ENCODE measurements around the gene ANKRD52.

The ANKRD52 gene

GRCh38 chr12:56260921-56261320 lies 2.7 kb upstream of the ANKRD52 start:
- Mint-ChIP-seq H3K4me3 (no peak overlapping the region), H3K27me3 (no peaks in the 10 kb centered on the region), H3K4me1 (ENCODE audit: low read depth) (peaks cover 26% of the 10 kb centered on the region), H3K36me3 (no peaks in the 10 kb centered on the region), H3K9me3 (ENCODE audit: low read depth) (no peaks in the 10 kb centered on the region), H3K27ac (no peak overlapping the region)

- Mint-ChIP-seq H3K4me3 (no peak overlapping the region), H3K4me1 (ENCODE audit: low read depth) (peaks cover 23% of the 10 kb centered on the region), H3K9me3 (ENCODE audit: low read depth) (no peaks in the 10 kb centered on the region), H3K36me3 (no peaks in the 10 kb centered on the region), H3K27ac (no peak overlapping the region), H3K27me3 (no peaks in the 10 kb centered on the region)
Measured at GRCh38 chr12:56260380-56260779, 2.2 kb upstream of the ANKRD52 start.

- no peaks in the 10 kb centered on the region for H3K9me3 Mint-ChIP-seq (ENCODE audit: low read depth)
- H3K4me3 Mint-ChIP-seq = peak overlapping the region; percentile 93
- H3K4me1 Mint-ChIP-seq (ENCODE audit: low read depth) = peaks cover 24% of the 10 kb centered on the region
- H3K27ac Mint-ChIP-seq = peak overlapping the region; percentile 87
- no peaks in the 10 kb centered on the region for H3K27me3 Mint-ChIP-seq
- peaks cover 4% of the 10 kb centered on the region for H3K36me3 Mint-ChIP-seq
Measured at GRCh38 chr12:56258820-56259183, 618 bp upstream of the ANKRD52 start.

- peaks cover 4% of the 10 kb centered on the region for H3K36me3 Mint-ChIP-seq
- peaks cover 24% of the 10 kb centered on the region for H3K4me1 Mint-ChIP-seq (ENCODE audit: low read depth)
- no peaks in the 10 kb centered on the region for H3K27me3 Mint-ChIP-seq
Measured at GRCh38 chr12:56257491-56258067, 605 bp downstream of the ANKRD52 start.

GRCh38 chr12:56257071-56257470 lies 1.1 kb downstream of the ANKRD52 start:
- Mint-ChIP-seq H3K27me3 (no peaks in the 10 kb centered on the region), H3K4me3 (peak overlapping the region; percentile 88), H3K27ac (peak overlapping the region; percentile 46), H3K36me3 (peaks cover 4% of the 10 kb centered on the region), H3K4me1 (ENCODE audit: low read depth) (peaks cover 24% of the 10 kb centered on the region), H3K9me3 (ENCODE audit: low read depth) (no peaks in the 10 kb centered on the region)

More at GRCh38 chr12:56257491-56258067, 605 bp downstream of the ANKRD52 start:
- Mint-ChIP-seq H3K4me3 (peak overlapping the region; percentile 88), H3K9me3 (ENCODE audit: low read depth) (no peaks in the 10 kb centered on the region), H3K27ac (peak overlapping the region; percentile 73)

GRCh38 chr12:56256326-56256960 lies 1.7 kb downstream of the ANKRD52 start:
- Mint-ChIP-seq H3K9me3 (ENCODE audit: low read depth) (no peaks in the 10 kb centered on the region), H3K27ac (peak overlapping the region; percentile 46), H3K36me3 (peaks cover 4% of the 10 kb centered on the region), H3K4me3 (peak overlapping the region; percentile 88), H3K4me1 (ENCODE audit: low read depth) (peaks cover 24% of the 10 kb centered on the region), H3K27me3 (no peaks in the 10 kb centered on the region)

- Mint-ChIP-seq H3K36me3 (peaks cover 4% of the 10 kb centered on the region), H3K9me3 (ENCODE audit: low read depth) (no peaks in the 10 kb centered on the region), H3K4me3 (no peak overlapping the region), H3K27me3 (no peaks in the 10 kb centered on the region), H3K27ac (no peak overlapping the region), H3K4me1 (ENCODE audit: low read depth) (peaks cover 24% of the 10 kb centered on the region)
Measured at GRCh38 chr12:56255671-56256070, 2.5 kb downstream of the ANKRD52 start.

GRCh38 chr12:56253091-56253490 lies 5.1 kb downstream of the ANKRD52 start:
- peaks cover 4% of the 10 kb centered on the region for H3K36me3 Mint-ChIP-seq
- no peak overlapping the region for H3K4me3 Mint-ChIP-seq
- no peaks in the 10 kb centered on the region for H3K27me3 Mint-ChIP-seq
- H3K4me1 Mint-ChIP-seq (ENCODE audit: low read depth) = peaks cover 16% of the 10 kb centered on the region
- no peaks in the 10 kb centered on the region for H3K9me3 Mint-ChIP-seq (ENCODE audit: low read depth)
- no peak overlapping the region for H3K27ac Mint-ChIP-seq

- Mint-ChIP-seq H3K27me3 (no peaks in the 10 kb centered on the region), H3K36me3 (peaks cover 4% of the 10 kb centered on the region), H3K4me1 (ENCODE audit: low read depth) (peaks cover 16% of the 10 kb centered on the region), H3K4me3 (no peak overlapping the region), H3K9me3 (ENCODE audit: low read depth) (no peaks in the 10 kb centered on the region), H3K27ac (no peak overlapping the region)
Measured at GRCh38 chr12:56252649-56253048, 5.5 kb downstream of the ANKRD52 start.

- no peaks in the 10 kb centered on the region for H3K4me1 Mint-ChIP-seq (ENCODE audit: low read depth)
- no peak overlapping the region for H3K4me3 Mint-ChIP-seq
- H3K9me3 Mint-ChIP-seq (ENCODE audit: low read depth) = no peaks in the 10 kb centered on the region
- H3K36me3 Mint-ChIP-seq = no peaks in the 10 kb centered on the region
- no peaks in the 10 kb centered on the region for H3K27me3 Mint-ChIP-seq
- H3K27ac Mint-ChIP-seq = peak overlapping the region; percentile 41
Measured at GRCh38 chr12:56248711-56249110, 9.5 kb downstream of the ANKRD52 start.

- Mint-ChIP-seq H3K4me1 (ENCODE audit: low read depth) (no peaks in the 10 kb centered on the region), H3K4me3 (no peak overlapping the region), H3K27me3 (no peaks in the 10 kb centered on the region), H3K9me3 (ENCODE audit: low read depth) (no peaks in the 10 kb centered on the region), H3K36me3 (no peaks in the 10 kb centered on the region), H3K27ac (no peak overlapping the region)
Measured at GRCh38 chr12:56247923-56248322, 10.3 kb downstream of the ANKRD52 start.

GRCh38 chr12:56244494-56244893 lies 13.7 kb downstream of the ANKRD52 start:
- Mint-ChIP-seq H3K27ac (peak overlapping the region; percentile 77), H3K9me3 (ENCODE audit: low read depth) (no peaks in the 10 kb centered on the region), H3K36me3 (no peaks in the 10 kb centered on the region), H3K4me3 (no peak overlapping the region), H3K27me3 (no peaks in the 10 kb centered on the region), H3K4me1 (ENCODE audit: low read depth) (no peaks in the 10 kb centered on the region)

- H3K9me3 Mint-ChIP-seq (ENCODE audit: low read depth) = no peaks in the 10 kb centered on the region
- no peak overlapping the region for H3K4me3 Mint-ChIP-seq
- H3K27ac Mint-ChIP-seq = no peak overlapping the region
- no peaks in the 10 kb centered on the region for H3K4me1 Mint-ChIP-seq (ENCODE audit: low read depth)
- H3K27me3 Mint-ChIP-seq = no peaks in the 10 kb centered on the region
- H3K36me3 Mint-ChIP-seq = no peaks in the 10 kb centered on the region
Measured at GRCh38 chr12:56243731-56244181, 14.4 kb downstream of the ANKRD52 start.

GRCh38 chr12:56242986-56243385 lies 15.2 kb downstream of the ANKRD52 start:
- H3K36me3 Mint-ChIP-seq = no peaks in the 10 kb centered on the region
- no peaks in the 10 kb centered on the region for H3K27me3 Mint-ChIP-seq
- H3K4me1 Mint-ChIP-seq (ENCODE audit: low read depth) = no peaks in the 10 kb centered on the region
- H3K27ac Mint-ChIP-seq = no peak overlapping the region
- no peaks in the 10 kb centered on the region for H3K9me3 Mint-ChIP-seq (ENCODE audit: low read depth)
- no peak overlapping the region for H3K4me3 Mint-ChIP-seq

- Mint-ChIP-seq H3K4me1 (ENCODE audit: low read depth) (no peaks in the 10 kb centered on the region), H3K27ac (no peak overlapping the region), H3K36me3 (no peaks in the 10 kb centered on the region), H3K9me3 (ENCODE audit: low read depth) (no peaks in the 10 kb centered on the region), H3K27me3 (no peaks in the 10 kb centered on the region), H3K4me3 (no peak overlapping the region)
Measured at GRCh38 chr12:56241424-56242303, 16.5 kb downstream of the ANKRD52 start.
